ENCODE measurements around the gene ELAC1.

- TF ChIP-seq CTCF (IDR thresholded peaks at IDR 0.05) (no peak), POLR2A (IDR thresholded peaks at IDR 0.05) (no peak)
These were observed 14.0 kb upstream of the ELAC1 start for GRCh38 chr18:50953822-50954221.

Data from body of pancreas (tissue), 4 donors.